Measurements from ENCODE around the gene SPEM3.

The SPEM3 gene

DNA sequence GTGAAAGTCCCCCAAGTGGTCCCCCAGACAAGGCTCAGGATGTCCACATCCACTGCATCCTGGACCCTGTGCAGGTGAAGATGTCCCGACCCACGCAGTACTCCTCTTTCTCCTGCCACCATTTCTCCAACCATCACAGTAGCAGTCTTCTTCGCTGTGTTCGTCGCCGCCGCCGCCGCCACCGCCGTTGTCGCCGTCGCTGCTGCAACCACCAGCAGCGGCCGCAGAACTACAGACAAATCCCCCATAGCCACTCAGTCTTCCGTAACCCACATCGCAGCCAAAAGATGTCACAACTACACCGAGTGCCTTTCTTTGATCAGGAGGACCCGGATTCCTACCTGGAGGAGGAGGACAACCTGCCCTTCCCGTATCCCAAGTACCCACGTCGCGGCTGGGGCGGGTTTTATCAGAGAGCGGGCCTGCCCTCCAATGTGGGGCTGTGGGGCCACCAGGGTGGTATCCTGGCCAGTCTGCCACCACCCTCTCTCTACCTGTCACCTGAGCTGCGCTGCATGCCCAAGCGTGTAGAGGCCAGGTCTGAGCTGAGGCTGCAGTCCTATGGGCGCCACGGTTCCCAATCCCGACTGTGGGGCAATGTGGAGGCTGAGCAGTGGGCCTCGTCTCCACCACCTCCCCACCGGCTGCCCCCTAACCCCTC, 2.3 kb upstream of the SPEM3 start:
- TF ChIP-seq FOXP2 (optimal IDR thresholded peaks at IDR 0.05; ENCODE audit: borderline replicate concordance, extremely low read depth, extremely low read length, insufficient read depth) (no peak), POLR2AphosphoS5 (IDR thresholded peaks at IDR 0.05; ENCODE audit: low read depth, low read length) (no peak), TAF1 (IDR thresholded peaks at IDR 0.05; ENCODE audit: borderline replicate concordance, insufficient read depth, low read length) (no peak), SIN3A (IDR thresholded peaks at IDR 0.05; ENCODE audit: borderline replicate concordance, insufficient read depth, low read length) (no peak)
- TF ChIP-seq, protein P1, sequence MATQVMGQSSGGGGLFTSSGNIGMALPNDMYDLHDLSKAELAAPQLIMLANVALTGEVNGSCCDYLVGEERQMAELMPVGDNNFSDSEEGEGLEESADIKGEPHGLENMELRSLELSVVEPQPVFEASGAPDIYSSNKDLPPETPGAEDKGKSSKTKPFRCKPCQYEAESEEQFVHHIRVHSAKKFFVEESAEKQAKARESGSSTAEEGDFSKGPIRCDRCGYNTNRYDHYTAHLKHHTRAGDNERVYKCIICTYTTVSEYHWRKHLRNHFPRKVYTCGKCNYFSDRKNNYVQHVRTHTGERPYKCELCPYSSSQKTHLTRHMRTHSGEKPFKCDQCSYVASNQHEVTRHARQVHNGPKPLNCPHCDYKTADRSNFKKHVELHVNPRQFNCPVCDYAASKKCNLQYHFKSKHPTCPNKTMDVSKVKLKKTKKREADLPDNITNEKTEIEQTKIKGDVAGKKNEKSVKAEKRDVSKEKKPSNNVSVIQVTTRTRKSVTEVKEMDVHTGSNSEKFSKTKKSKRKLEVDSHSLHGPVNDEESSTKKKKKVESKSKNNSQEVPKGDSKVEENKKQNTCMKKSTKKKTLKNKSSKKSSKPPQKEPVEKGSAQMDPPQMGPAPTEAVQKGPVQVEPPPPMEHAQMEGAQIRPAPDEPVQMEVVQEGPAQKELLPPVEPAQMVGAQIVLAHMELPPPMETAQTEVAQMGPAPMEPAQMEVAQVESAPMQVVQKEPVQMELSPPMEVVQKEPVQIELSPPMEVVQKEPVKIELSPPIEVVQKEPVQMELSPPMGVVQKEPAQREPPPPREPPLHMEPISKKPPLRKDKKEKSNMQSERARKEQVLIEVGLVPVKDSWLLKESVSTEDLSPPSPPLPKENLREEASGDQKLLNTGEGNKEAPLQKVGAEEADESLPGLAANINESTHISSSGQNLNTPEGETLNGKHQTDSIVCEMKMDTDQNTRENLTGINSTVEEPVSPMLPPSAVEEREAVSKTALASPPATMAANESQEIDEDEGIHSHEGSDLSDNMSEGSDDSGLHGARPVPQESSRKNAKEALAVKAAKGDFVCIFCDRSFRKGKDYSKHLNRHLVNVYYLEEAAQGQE (IDR thresholded peaks at IDR 0.05; ENCODE audit: insufficient read depth in 1 of 2, low read depth in 2 of 2, low read length in 2 of 2) = no peak

DNA sequence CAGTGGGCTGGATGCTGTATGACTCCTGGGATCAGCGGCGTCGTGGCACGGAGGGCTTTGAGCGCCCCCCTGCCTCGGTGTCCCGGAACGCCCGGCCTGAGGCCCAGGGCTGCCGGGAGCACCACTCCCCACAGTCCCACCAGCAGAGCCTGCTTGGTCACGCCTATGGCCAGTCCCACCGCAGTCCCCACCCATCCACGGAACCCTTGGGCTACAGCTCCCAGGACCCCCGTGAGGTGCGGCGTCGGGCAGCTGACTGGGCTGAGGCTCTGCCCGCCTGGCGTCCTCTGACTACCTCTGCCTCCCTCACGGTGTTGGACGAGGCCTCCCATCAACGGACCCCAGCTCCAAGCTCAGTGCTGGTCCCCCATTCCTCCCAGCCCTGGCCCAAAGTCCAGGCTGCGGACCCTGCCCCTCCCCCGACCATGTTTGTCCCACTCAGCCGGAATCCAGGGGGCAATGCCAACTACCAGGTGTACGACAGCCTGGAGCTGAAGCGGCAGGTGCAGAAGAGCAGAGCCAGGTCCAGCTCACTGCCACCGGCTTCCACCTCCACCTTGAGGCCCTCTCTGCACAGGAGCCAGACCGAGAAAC, 1.7 kb upstream of the SPEM3 start:
- TF ChIP-seq TAF1 (IDR thresholded peaks at IDR 0.05; ENCODE audit: borderline replicate concordance, insufficient read depth, low read length) (no peak), POLR2AphosphoS5 (IDR thresholded peaks at IDR 0.05; ENCODE audit: low read depth, low read length) (no peak), SIN3A (IDR thresholded peaks at IDR 0.05; ENCODE audit: borderline replicate concordance, insufficient read depth, low read length) (no peak), FOXP2 (optimal IDR thresholded peaks at IDR 0.05; ENCODE audit: borderline replicate concordance, extremely low read depth, extremely low read length, insufficient read depth) (no peak)
- TF ChIP-seq, protein P1 (IDR thresholded peaks at IDR 0.05; ENCODE audit: insufficient read depth in 1 of 2, low read depth in 2 of 2, low read length in 2 of 2) = no peak

DNA sequence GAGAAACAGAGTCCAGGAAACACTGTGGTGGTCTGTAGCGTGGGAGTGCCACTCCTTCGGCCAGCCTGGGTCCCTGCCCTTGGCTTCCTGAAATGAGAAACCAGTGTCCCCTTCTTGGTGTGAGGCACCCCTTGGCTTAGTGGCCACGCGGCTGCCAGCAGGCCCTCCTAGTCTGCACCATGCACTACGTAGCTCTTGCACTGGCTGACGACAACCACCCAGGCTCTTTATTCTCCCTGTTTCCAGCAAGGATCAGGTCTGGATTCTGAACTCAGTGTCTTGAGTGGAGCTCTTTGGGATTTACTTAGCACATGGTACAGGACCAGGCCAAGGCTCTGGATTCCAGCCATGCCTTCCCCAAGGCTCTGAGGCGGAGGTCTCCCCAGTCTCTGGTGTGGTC, 1.1 kb upstream of the SPEM3 start:
- TF ChIP-seq, protein P1 (IDR thresholded peaks at IDR 0.05; ENCODE audit: insufficient read depth in 1 of 2, low read depth in 2 of 2, low read length in 2 of 2) = no peak
- TF ChIP-seq TAF1 (IDR thresholded peaks at IDR 0.05; ENCODE audit: borderline replicate concordance, insufficient read depth, low read length) (no peak), FOXP2 (optimal IDR thresholded peaks at IDR 0.05; ENCODE audit: borderline replicate concordance, extremely low read depth, extremely low read length, insufficient read depth) (no peak), POLR2AphosphoS5 (IDR thresholded peaks at IDR 0.05; ENCODE audit: low read depth, low read length) (no peak), SIN3A (IDR thresholded peaks at IDR 0.05; ENCODE audit: borderline replicate concordance, insufficient read depth, low read length) (no peak)

DNA sequence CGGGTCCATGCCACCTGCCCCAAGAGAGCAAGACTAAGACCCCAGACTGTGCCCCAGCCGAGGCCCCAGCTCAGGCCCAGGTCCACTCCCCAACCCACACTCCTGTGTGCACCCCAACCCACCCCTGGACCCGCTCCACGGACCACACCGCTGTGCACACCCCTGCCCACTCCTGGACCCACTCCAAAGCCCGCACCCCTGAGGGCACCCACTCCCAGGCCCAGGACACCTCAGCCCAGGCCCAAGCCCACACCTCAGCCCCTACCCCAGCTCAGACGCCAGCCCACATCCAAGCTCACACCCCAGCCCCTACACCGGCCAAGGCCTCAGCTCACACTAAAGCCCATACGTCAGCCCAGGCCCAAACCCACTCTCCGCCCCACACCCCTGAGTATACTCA, 1.1 kb downstream of the SPEM3 start:
- TF ChIP-seq, protein P1 (IDR thresholded peaks at IDR 0.05; ENCODE audit: insufficient read depth in 1 of 2, low read depth in 2 of 2, low read length in 2 of 2) = no peak
- no peak for TF ChIP-seq FOXP2 (optimal IDR thresholded peaks at IDR 0.05; ENCODE audit: borderline replicate concordance, extremely low read depth, extremely low read length, insufficient read depth)
- no peak for TF ChIP-seq TAF1 (IDR thresholded peaks at IDR 0.05; ENCODE audit: borderline replicate concordance, insufficient read depth, low read length)
- TF ChIP-seq POLR2AphosphoS5 (IDR thresholded peaks at IDR 0.05; ENCODE audit: low read depth, low read length) = no peak
- no peak for TF ChIP-seq SIN3A (IDR thresholded peaks at IDR 0.05; ENCODE audit: borderline replicate concordance, insufficient read depth, low read length)
